ACHN (cell line): Measurements from ENCODE around the gene PTPN4.

Experiments used
- DNase-seq: peaks from one replicate; pipeline ENCODE4 v3.0.0-alpha.2; 2015
- in situ Hi-C: cut with HindIII; loops from 2 replicates; pipeline ENCODE4 v1.10.0; 2017; ENCODE audit warnings: low sequenced_read_pairs, low pct_ligation_motif_present, low pct_unique_long_range_greater_than_20kb

Gene PTPN4

GRCh38 chr2:119759451-119760236 is at the start of gene PTPN4:
Gene PTPN4 (plus strand): TSS chr2:119759922. CDS start chr2:119809854, 49,932 bp downstream.
- peak; percentile 100 for DNase-seq
- in situ Hi-C loops = no loop called here

DNA sequence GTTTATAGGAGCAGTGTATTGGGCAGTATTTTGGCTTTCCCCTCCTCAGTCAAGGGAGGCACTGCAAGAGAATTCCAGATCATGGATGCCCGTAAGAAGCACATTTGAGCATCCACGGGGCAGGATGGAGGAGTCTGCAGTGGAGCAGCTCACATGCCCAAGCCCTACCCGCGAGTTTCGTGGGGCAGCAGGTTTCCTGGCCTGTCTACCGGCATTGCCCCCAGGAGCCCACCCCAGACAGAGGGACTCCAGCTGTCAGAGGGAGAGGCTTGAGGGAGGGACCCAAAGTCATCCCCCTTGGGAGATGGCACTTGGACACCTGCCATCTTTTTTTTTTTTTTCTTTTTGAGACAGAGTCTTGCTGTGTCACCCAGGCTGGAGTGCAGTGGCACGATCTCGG is 49.4 kb upstream of the PTPN4 start:
- in situ Hi-C loops = no loop called here
- DNase-seq = no peak

DNA sequence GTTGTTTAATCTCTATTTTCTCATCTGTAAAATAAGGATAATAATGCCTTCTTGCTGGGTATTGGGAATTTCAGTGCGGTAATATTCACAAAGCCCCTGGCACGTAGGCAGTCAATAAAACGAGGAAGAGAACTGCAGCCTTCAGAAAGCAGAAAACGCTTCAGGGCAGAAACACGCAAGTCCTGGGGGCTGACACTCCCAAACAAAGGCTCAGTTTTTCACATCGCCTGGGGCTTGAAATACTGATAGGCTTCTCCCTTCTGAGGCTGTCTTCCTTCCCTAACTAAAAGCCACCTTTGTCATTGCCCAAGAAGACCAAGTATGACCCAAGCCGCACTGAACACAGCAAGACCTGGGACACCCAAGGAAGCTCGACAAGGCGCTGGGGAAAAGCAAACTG is 48.4 kb upstream of the PTPN4 start:
- no peak for DNase-seq
- in situ Hi-C loops = no loop called here

DNA sequence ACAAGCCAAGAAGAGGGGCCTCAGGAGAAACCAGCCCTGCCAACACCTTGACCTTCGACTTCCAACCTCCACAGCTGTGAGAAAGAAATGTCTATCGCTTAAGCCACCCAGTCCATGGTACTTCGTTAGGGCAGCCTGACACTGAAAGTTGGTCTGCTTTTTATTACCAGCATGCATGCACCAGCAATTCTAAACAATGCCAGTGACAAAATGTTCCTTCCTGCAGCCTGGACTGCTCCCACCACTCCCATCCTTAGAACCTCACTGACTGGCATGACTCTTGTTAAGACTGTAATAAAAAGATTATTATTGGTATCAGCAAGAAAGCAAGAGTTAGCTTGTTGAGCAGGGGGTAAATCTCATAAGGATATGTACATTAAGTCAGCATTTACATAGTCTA is 47.2 kb upstream of the PTPN4 start:
- in situ Hi-C loops = no loop called here
- no peak for DNase-seq

DNA sequence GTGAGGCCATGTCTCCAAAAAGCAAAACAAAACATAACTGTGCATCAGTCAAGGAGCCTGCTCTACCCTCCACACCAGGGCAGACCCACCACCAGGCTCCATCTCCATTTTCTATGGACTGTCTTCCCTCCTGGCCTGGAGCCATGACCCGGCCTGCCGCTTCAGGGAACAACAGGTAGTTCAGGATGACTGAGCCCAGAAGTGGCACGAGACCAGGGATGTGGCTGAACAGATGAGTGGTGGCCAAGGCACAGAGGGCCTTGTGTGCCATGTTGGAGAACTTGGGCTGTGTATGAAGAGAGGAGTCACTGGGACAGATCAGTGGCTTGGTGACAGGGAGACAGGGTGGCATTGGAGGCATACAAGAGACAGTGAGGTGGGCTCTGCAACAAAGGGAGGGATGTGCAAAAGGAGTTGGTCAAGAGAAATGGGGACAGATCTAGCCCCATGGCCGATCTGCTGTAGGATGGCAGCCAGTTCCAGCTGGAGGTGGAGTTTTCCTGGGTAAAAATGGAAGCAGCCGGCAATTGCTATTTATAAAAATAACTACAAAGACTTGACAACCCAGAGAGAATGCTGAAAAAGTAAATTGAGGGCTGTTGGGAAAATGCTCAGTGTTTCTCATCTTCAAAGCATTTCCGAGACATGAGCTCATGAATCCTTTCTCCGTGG is 45.8 kb upstream of the PTPN4 start:
- no peak for DNase-seq
- in situ Hi-C loops = no loop called here

- DNase-seq = no peak
These were observed 44.1 kb upstream of the PTPN4 start for GRCh38 chr2:119715409-119716283.

GRCh38 chr2:119716284-119716672 is 43.4 kb upstream of the PTPN4 start:
- in situ Hi-C loops = no loop called here
- no peak for DNase-seq

More at GRCh38 chr2:119715409-119716283, 44.1 kb upstream of the PTPN4 start:
- in situ Hi-C loops = no loop called here

DNA sequence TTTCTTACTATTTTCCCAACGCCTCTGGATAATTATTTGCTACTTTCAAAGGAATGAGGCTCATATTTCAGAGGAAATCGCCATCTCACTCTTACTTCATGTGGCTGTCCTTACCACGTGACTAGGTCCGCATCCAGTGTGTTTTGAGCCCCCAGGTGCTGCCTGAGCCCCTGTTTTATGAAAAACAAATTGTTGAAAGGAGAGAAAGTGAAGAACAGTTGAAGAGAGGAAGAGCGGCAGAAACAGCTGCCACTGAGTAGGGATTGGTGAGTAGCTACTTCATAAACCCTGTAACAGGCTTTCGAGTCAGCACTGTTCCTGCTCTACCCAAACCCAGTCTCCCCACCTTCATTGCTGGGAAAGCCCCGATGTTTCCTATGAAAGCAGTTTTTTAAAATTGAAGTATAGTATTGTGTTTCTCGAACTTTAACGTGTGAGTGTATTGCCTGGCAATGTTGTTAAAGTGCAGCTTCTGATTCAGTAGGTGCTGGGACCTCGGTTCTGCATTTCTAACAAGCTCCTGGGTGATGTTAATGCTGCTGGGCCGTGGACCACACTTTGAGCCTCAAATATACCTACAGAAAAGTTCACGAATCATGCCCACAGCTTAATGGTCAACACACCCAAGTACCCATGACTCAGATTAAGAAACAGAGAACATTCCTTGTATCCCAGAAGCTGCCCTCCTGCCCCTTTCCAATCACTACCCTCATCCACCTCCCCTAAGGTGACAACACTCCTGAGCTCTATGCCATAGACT is 41.0 kb upstream of the PTPN4 start:
- in situ Hi-C loops = no loop called here
- DNase-seq = no peak

- no peak for DNase-seq
- in situ Hi-C loops = no loop called here
These were observed 40.5 kb upstream of the PTPN4 start for GRCh38 chr2:119719261-119719627.

DNA sequence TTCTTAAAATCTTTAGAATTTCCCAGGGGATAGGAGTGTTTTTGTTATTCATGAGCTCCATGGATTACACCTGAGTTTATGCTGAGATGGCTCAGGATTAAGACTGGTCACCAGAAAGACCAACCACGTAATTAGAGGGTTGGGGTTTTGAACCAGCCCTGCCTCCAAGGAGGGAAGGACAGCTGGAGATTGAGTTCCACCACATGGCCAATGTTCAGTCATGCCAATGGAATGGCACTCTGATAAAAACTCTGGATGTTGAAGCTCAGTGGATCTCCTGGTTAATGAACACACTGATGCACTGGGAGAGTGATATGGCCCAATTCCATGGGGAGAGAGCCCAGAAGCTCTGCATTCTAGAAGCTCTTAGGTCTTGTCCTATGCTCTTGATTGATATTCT is 38.7 kb upstream of the PTPN4 start:
- in situ Hi-C loops = no loop called here
- DNase-seq = no peak

DNA sequence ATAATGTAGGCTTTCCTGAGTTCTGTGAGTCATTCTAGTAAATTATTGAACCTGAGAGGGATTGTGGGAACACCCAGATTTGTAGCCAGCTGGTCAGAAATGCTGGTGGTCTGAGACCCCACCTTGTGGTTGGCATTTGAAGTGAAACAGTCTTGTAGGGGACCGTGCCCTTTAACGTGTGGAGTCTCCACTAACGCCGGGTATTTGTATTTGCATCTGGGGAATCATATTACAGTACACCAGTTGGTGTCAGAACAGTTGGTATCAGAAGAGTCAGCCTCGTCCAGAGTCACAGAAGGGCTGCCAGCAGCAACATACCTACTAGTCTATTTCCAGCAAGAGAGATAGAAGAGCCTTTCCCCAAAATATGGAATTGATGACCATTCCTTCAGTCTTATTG is 38.3 kb upstream of the PTPN4 start:
- no peak for DNase-seq
- in situ Hi-C loops = no loop called here

DNA sequence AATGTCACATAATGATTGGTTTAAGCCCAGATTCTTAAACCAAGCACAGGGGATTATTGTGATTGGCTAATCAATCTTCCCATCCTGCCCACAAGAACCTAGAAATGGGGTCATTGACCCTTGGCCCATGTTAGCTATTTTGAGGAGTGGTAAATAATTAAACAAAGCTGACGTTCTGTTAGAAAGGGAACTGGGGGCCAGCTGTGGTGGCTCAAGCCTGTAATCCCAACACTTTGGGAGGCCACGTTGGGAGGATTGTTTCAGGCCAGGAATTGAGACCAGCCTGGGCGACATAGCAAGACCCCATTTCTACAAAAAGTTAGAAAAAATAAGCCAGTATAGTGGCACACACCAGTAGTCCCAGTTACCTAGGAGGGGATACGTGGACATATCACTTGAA is 37.8 kb upstream of the PTPN4 start:
- in situ Hi-C loops = no loop called here
- no peak for DNase-seq

- DNase-seq = no peak
- in situ Hi-C loops = no loop called here
These were observed 36.5 kb upstream of the PTPN4 start for GRCh38 chr2:119723186-119723585.

- DNase-seq = no peak
- in situ Hi-C loops = no loop called here
These were observed 35.8 kb upstream of the PTPN4 start for GRCh38 chr2:119723784-119724467.

DNA sequence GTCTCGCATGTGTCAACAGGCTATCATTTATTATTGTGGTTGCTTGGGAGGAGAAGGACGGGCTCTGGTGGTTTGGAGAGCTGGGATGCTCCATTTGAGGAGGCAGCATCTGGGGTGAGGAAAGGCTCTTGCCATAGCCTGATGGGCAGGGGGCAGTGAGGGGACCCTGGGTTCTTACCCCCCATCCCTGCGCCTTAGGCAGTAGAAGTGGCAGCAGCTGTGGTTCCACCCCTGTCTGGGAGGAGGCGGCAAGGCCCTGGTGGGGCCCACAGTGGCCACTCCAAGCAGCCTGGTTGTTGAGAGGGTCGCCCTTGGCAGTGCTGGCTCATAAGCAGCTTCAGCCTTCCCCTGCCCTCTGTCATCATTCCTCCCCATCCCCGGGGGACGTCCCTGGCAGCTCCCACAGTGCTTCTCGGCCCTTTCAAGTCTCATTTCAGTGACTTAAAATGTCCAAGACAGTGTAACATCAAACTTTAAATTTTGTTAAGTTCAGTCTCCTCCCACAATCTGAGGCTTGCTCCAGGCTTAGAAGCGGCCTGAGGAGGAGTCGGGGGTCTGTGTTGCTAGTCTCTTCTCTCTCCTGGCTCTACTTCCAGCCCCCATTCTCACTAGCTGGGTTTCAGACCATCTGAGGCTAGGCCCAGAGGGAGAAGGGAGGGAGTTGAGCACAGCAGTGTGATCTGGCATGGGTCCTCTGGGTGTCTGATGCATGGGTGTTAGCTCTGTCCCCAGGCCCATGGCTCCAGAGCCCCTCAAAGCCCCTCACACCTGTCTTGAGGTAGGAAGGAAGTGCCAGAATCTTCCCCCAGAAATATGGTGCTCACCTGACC is 34.9 kb upstream of the PTPN4 start:
- in situ Hi-C loops = no loop called here

GRCh38 chr2:119727493-119727892 is 32.2 kb upstream of the PTPN4 start:
- in situ Hi-C loops = no loop called here
- DNase-seq = no peak

More for the DNA sequence above, 34.9 kb upstream of the PTPN4 start:
- no peak for DNase-seq

DNA sequence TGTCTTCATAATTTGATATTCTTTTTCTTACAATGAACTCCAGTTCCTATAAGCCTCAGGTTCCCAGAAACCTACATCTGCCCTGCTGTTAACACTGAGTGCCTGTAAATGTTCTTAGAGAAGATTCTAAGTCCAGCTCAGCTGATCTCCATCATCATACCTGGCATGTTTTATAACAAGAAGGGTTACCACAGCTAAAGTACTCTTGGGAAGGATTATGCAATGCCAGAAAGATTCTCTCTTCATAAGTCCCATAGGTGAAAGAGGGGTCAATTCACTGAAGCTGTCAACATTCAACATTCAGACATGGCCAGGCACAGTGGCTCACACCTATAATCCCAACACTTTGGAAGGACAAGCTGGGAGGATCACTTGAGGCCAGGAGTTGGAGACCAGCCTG is 31.3 kb upstream of the PTPN4 start:
- no peak for DNase-seq
- in situ Hi-C loops = no loop called here
